LNCAP (cell line): Measurements from ENCODE around the gene CDKAL1.

ENCODE experiments used
- CTCF ChIP-seq: fragments of 450-650 bp; IDR thresholded peaks from 2 replicates; pipeline ENCODE4 v1.5.1; 2017; ENCODE audit warnings: mild to moderate bottlenecking

Gene CDKAL1

GRCh38 chr6:21049572-21049971 lies 515.3 kb downstream of the CDKAL1 start:
- no peak for TF ChIP-seq CTCF

GRCh38 chr6:21050935-21051334 lies 516.7 kb downstream of the CDKAL1 start:
- TF ChIP-seq CTCF, result no peak

- no peak for TF ChIP-seq CTCF
These were observed 517.5 kb downstream of the CDKAL1 start for GRCh38 chr6:21051777-21052176.

GRCh38 chr6:21053612-21054011 lies 519.4 kb downstream of the CDKAL1 start:
- no peak for TF ChIP-seq CTCF

- TF ChIP-seq CTCF, result no peak
These were observed 527.6 kb downstream of the CDKAL1 start for GRCh38 chr6:21061892-21062291.

GRCh38 chr6:21064756-21065340 lies 530.6 kb downstream of the CDKAL1 start:
- no peak for TF ChIP-seq CTCF

- TF ChIP-seq CTCF, result no peak
These were observed 533.3 kb downstream of the CDKAL1 start for GRCh38 chr6:21067521-21067920.

GRCh38 chr6:21070620-21071019 lies 536.4 kb downstream of the CDKAL1 start:
- TF ChIP-seq CTCF, result no peak
